Measurements from ENCODE around the gene MIB2. TPM values are rescaled to one million over a fixed set of nuclear protein-coding genes. Genes with fewer than 3 reads are reported as not detected.

MIB2 gene
- total RNA-seq, 6 experiments from 2014 or later, result 41.9 to 62.8 (median 44.0) TPM

DNA sequence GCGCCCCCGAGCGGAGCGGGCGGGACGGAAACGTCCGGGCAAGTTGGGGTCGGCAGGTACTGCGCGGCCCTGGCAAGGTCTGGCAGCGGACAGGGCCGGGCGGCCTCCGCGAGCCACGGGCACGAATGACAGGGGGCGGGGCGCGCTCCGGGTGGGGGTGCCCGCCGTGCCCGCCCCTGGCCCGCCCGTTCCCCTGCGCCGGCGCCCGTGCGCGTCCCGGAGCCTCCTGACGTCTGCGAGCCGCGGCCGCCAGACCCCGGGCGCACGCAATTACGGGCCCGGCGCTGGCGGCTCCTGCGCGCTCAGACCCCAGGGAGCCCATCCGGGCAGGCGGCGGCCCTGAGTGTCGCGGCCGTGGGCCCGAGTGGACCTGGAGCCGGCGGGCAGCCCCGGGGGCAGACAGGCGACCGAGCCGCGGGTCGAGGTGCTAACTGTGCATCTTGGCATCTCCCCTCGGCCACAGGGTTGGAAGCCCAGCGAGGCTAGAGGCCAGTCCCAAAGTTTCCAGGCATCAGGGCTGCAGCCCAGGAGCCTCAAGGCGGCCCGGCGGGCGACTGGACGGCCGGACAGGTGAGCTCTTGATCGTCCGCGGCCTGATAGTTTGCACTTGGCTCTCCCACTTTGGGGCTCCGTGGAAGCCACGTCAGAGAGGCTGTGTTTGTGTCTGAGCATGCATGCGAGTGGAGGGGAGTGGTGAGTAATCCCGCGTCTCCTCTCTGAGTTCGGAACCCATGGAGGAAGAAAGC is 918 bp downstream of the MIB2 start:
- H3K27ac Mint-ChIP-seq, result peak overlapping the region; percentile 89
- DNase-seq, result peak; percentile 16
- peaks cover 12% of the 10 kb centered on the region; the same call in 1 of the 2 replicates for H3K36me3 Mint-ChIP-seq (ENCODE audit: low read depth)
- no peaks in the 10 kb centered on the region for H3K9me3 Mint-ChIP-seq
- TF ChIP-seq, protein P1, sequence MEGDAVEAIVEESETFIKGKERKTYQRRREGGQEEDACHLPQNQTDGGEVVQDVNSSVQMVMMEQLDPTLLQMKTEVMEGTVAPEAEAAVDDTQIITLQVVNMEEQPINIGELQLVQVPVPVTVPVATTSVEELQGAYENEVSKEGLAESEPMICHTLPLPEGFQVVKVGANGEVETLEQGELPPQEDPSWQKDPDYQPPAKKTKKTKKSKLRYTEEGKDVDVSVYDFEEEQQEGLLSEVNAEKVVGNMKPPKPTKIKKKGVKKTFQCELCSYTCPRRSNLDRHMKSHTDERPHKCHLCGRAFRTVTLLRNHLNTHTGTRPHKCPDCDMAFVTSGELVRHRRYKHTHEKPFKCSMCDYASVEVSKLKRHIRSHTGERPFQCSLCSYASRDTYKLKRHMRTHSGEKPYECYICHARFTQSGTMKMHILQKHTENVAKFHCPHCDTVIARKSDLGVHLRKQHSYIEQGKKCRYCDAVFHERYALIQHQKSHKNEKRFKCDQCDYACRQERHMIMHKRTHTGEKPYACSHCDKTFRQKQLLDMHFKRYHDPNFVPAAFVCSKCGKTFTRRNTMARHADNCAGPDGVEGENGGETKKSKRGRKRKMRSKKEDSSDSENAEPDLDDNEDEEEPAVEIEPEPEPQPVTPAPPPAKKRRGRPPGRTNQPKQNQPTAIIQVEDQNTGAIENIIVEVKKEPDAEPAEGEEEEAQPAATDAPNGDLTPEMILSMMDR (IDR thresholded peaks at IDR 0.05), result no peak
- peaks cover 21% of the 10 kb centered on the region for H3K4me1 Mint-ChIP-seq (ENCODE audit: low read depth)
- peak overlapping the region; percentile 92 for H3K4me3 Mint-ChIP-seq
- H3K27me3 Mint-ChIP-seq (ENCODE audit: insufficient read depth), result peaks cover 3% of the 10 kb centered on the region

GRCh38 chr1:1616838-1617237 is 1.5 kb downstream of the MIB2 start:
- H3K27ac Mint-ChIP-seq, result peak overlapping the region; percentile 89; the same call in 1 of the 2 replicates
- peaks cover 21% of the 10 kb centered on the region for H3K4me1 Mint-ChIP-seq (ENCODE audit: low read depth)
- peaks cover 3% of the 10 kb centered on the region for H3K27me3 Mint-ChIP-seq (ENCODE audit: insufficient read depth)
- no peaks in the 10 kb centered on the region for H3K9me3 Mint-ChIP-seq
- peaks cover 12% of the 10 kb centered on the region; the same call in 1 of the 2 replicates for H3K36me3 Mint-ChIP-seq (ENCODE audit: low read depth)
- DNase-seq, result no peak
- peak overlapping the region; percentile 92 for H3K4me3 Mint-ChIP-seq
- TF ChIP-seq, protein P1 (IDR thresholded peaks at IDR 0.05), result no peak

DNA sequence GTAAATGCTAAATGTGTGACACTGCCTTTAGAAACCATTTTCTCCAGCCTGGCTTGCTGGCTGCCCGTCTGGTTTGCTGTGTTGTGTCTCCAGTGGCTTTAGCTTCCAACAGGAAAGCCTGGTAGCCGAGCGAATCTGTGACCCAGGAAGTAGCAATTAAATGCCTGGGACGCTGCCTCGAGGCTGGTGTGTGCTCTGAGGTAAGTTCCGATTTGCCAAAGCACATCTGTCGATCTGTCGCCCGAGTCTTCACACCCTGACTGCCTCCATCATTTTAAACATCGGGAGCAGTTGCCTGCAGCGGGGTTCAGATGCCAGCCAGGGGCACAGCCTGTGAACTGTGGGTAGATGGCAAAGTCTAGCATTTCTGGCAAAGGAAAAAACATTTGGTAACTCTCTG is 2.2 kb downstream of the MIB2 start:
- H3K36me3 Mint-ChIP-seq (ENCODE audit: low read depth), result peaks cover 12% of the 10 kb centered on the region; the same call in 1 of the 2 replicates

GRCh38 chr1:1617925-1618324 is 2.6 kb downstream of the MIB2 start:
- Mint-ChIP-seq H3K4me1 (ENCODE audit: low read depth) (peaks cover 21% of the 10 kb centered on the region), H3K4me3 (peak overlapping the region; percentile 92; the same call in 1 of the 2 replicates), H3K27ac (no peak overlapping the region), H3K36me3 (ENCODE audit: low read depth) (peaks cover 12% of the 10 kb centered on the region; the same call in 1 of the 2 replicates), H3K27me3 (ENCODE audit: insufficient read depth) (peaks cover 3% of the 10 kb centered on the region), H3K9me3 (no peaks in the 10 kb centered on the region)
- TF ChIP-seq, protein P1 (IDR thresholded peaks at IDR 0.05), result no peak; the same call in 1 of the 2 replicates
- DNase-seq, result no peak

More for the DNA sequence above, 2.2 kb downstream of the MIB2 start:
- peaks cover 21% of the 10 kb centered on the region for H3K4me1 Mint-ChIP-seq (ENCODE audit: low read depth)
- TF ChIP-seq, protein P1 (IDR thresholded peaks at IDR 0.05), result no peak
- no peak overlapping the region for H3K27ac Mint-ChIP-seq
- no peaks in the 10 kb centered on the region for H3K9me3 Mint-ChIP-seq
- H3K4me3 Mint-ChIP-seq, result peak overlapping the region; percentile 92
- no peak for DNase-seq
- H3K27me3 Mint-ChIP-seq (ENCODE audit: insufficient read depth), result peaks cover 3% of the 10 kb centered on the region

- H3K27ac Mint-ChIP-seq, result no peak overlapping the region
- TF ChIP-seq, protein P1 (IDR thresholded peaks at IDR 0.05), result no peak
- no peak for DNase-seq
- no peaks in the 10 kb centered on the region for H3K9me3 Mint-ChIP-seq
- H3K4me3 Mint-ChIP-seq, result no peak overlapping the region
- H3K27me3 Mint-ChIP-seq (ENCODE audit: insufficient read depth), result peaks cover 3% of the 10 kb centered on the region
- peaks cover 10% of the 10 kb centered on the region; the same call in 1 of the 2 replicates for H3K36me3 Mint-ChIP-seq (ENCODE audit: low read depth)
- peaks cover 19% of the 10 kb centered on the region for H3K4me1 Mint-ChIP-seq (ENCODE audit: low read depth)
Measured at GRCh38 chr1:1618396-1619068, 3.2 kb downstream of the MIB2 start.

Data from HFFc6 (cell line).